Measurements from ENCODE around the gene STXBP1.

DNA sequence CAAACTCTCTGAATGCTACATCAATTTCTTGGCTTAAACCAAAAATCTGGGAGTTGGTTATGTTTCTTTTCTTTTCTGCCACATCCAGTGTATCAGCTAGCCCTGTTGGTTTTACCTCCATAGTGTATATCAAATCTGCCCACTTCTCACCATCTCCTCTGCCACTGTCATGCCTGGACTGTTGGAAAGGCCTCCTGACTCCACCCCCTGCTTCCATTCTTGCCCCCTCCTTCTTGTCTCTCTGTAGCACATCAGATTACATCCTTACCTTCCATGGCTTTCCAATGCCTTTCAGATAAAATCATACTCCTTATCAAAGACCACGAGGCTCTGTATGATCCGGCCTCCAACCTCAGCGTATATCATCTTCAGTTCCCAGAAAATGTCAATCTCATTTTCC lies 35.4 kb downstream of the STXBP1 start:
- TF ChIP-seq EZH2 (IDR thresholded peaks at IDR 0.05; ENCODE audit: borderline replicate concordance, low read depth, low read length, severe bottlenecking) (no peak), FOS (IDR thresholded peaks at IDR 0.05; ENCODE audit: borderline replicate concordance, insufficient read depth, low read length) (no peak), POLR2A (IDR thresholded peaks at IDR 0.05; ENCODE audit: low read depth, low read length) (no peak), POLR2AphosphoS5 (IDR thresholded peaks at IDR 0.05; ENCODE audit: insufficient read depth, low read depth, low read length) (no peak), MYC (IDR thresholded peaks at IDR 0.05; ENCODE audit: low read depth, low read length) (no peak), JUN (IDR thresholded peaks at IDR 0.05; ENCODE audit: borderline replicate concordance, insufficient read depth, insufficient read length, low read depth) (no peak)
- TF ChIP-seq, protein P1, sequence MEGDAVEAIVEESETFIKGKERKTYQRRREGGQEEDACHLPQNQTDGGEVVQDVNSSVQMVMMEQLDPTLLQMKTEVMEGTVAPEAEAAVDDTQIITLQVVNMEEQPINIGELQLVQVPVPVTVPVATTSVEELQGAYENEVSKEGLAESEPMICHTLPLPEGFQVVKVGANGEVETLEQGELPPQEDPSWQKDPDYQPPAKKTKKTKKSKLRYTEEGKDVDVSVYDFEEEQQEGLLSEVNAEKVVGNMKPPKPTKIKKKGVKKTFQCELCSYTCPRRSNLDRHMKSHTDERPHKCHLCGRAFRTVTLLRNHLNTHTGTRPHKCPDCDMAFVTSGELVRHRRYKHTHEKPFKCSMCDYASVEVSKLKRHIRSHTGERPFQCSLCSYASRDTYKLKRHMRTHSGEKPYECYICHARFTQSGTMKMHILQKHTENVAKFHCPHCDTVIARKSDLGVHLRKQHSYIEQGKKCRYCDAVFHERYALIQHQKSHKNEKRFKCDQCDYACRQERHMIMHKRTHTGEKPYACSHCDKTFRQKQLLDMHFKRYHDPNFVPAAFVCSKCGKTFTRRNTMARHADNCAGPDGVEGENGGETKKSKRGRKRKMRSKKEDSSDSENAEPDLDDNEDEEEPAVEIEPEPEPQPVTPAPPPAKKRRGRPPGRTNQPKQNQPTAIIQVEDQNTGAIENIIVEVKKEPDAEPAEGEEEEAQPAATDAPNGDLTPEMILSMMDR (IDR thresholded peaks at IDR 0.05; ENCODE audit: extremely low read depth in 1 of 2, insufficient read depth in 1 of 2, low read depth in 1 of 2, low read length in 2 of 2) = no peak
- TF ChIP-seq, protein P2, sequence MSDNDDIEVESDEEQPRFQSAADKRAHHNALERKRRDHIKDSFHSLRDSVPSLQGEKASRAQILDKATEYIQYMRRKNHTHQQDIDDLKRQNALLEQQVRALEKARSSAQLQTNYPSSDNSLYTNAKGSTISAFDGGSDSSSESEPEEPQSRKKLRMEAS (IDR thresholded peaks at IDR 0.05; ENCODE audit: insufficient read depth, insufficient read length) = no peak

Data from endothelial cell of umbilical vein (primary cell).